Left renal pelvis (tissue), 4 donors: ENCODE data around the gene SEMA5B. TPM values are rescaled to one million over a fixed set of nuclear protein-coding genes. Genes with fewer than 3 reads are reported as not detected.

Experiments used
- DNase-seq, 4 donors: peaks; one replicate each; pipeline ENCODE4 v3.0.0-alpha.2; 2013; ENCODE audit warnings: low read depth in 4 of 4, low spot score in 3 of 4
- polyA plus RNA-seq, 4 donors: library from polyadenylated mRNA; unstranded; fragments of 120-200 nt; gene quantifications; one replicate each; pipeline ENCODE4 v1.2.1, GENCODE V29; 2013; ENCODE audit not compliant: insufficient read length in 4 of 4

SEMA5B gene
- polyA plus RNA-seq, 4 donors, result 20.2 to 29.4 (median 25.0) TPM

DNA sequence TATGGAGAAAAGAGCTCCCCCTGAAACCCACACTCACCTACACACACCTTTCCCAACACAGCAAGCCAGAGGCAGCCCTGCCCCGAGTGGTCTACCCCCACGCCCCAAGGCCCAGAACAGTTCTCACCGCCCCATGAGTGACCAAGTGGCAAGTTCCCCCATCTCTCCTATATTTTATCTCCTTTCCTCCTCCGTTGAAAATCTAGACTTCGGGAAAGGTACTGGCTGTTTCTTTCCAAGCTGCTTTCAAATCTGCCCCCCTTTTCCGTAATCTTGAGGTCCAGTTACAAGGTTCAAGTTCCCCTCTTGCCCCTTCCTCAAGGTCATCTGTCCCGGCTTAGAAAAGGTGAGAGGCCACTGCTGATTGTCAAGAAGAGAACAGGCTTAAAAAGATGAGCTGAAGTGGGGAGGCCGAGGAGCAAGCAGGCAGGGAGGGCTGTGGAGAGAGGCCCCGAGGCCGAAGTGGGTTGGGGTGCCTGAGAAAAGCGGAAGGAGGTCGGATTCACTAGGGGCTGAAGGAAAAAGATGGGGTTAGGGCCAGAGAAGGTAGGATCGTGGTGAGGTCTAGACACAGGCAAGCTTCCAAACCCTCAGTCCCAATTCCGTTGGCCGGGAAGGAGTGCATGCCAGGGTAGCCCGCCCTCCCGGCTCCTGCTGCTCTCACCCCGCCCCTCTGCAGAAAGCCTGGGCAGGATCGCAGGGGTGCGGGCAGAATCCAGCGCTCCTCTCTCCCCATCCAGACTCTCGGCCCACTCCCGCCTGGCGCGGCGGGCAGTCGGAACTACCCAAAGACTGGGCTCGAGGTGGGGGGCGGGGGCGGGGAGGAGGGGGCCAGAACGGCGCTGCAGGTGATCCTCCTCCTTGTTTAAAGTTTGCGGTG lies 1.7 kb downstream of the SEMA5B start:
- DNase-seq, result peak in 1 of 4 donors; percentile 24

DNA sequence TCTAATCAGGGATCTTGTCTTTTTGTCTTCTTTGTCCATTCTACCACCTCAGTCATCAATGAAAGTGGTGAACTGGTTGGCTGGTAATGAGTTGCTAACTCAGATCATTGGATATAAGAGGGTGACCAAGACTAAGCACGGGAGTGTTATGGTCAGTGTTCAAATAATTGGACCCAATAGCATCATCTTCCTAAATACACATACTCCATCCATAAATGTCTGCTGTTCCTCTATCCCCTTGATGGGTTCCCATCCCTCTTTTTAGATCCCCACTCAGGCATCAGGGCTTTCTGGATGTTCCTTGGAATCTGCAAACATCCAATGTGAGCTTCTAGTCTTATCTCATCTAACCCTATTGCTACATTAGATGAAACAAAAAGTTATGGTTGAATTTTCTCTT lies 3.5 kb downstream of the SEMA5B start:
- DNase-seq, result no peak

GRCh38 chr3:123021996-123022510 lies 5.5 kb downstream of the SEMA5B start:
- DNase-seq, result peak in 1 of 4 donors; percentile 26

GRCh38 chr3:123021388-123021787 lies 6.2 kb downstream of the SEMA5B start:
- no peak for DNase-seq

- no peak for DNase-seq
Observed at GRCh38 chr3:123020709-123021108, 6.9 kb downstream of the SEMA5B start.

- DNase-seq, result no peak
Observed at GRCh38 chr3:123019591-123019990, 8.0 kb downstream of the SEMA5B start.

GRCh38 chr3:123019161-123019560 lies 8.4 kb downstream of the SEMA5B start:
- DNase-seq, result no peak

GRCh38 chr3:123018683-123019082 lies 8.9 kb downstream of the SEMA5B start:
- DNase-seq, result no peak

- no peak for DNase-seq
Observed at GRCh38 chr3:123015596-123015995, 12.0 kb downstream of the SEMA5B start.

DNA sequence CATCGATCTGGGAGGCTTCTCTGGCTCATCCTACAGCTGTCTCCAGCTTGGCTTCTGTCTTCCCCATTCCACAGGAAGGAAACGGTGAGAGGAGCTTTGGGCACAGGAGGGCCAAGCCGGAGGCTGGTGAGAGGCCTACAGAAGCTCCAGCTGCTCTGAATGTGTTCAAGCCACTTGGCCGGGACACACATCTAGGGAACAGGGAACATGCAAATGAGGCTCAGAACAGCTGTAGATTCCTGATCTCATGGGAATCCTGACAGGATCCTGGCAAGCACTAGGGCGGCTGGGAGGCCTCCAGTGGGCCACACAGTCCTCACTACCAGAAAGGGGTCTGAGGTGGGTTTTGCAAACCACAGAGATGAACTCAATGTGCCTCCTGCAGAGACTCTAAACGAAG lies 13.7 kb downstream of the SEMA5B start:
- no peak for DNase-seq

DNA sequence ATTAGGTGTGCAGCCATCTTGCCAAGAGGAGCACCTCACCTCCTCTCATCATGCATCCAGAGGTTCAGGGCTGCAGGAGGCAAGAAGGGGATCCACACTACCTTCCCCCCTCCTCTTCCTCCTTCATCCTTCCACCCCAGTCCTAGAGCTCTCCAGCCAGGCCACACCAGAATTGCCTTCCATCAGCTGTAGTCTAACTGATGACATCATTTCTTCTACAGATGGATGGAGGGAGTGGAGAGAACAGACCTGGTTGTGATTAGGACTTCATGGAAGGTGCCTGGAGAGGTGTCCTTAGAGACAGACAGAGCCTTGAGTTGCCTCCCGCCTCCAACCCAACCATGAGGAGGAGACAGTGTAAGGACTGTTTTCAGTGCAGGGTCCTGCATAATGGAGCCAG lies 14.9 kb downstream of the SEMA5B start:
- no peak for DNase-seq

DNA sequence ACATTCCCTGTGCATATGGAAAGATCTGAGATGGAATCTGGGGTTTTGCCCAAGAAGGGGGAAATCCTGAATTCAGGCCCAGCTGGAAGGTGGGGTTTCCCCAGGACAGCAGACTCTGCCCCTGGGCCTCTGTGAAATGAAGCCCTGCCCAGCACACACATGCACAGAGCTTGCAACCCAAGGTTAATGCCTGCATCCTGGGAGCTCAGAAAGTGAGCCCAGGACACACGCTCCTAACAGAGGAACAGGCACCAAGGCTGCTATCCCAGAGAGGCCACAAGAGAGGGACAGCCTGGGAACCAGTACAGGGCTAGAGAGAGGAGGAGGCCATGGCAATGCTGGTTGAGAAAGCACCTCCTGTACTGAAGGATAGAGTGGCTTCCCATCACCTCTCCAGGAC lies 16.1 kb downstream of the SEMA5B start:
- no peak for DNase-seq

DNA sequence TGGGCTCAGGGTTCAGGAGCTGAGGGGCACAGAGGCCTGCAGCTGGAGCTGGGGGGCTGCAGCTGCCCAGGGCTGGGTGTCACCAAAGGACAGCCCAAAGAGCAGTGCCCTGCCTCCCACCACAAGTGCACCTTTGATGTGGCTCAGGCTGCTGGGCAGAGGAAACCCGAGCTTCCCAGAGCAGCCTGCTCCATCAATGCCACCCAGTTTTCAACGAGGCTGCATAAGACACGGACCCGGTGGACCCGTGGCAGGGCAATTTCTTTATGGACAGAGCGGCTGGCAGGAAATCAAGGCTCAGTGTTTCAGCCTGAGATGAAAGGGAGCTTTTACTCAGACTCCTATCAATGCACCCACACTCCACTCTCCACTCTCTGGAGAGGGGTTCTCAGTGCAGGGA lies 18.7 kb downstream of the SEMA5B start:
- DNase-seq, result no peak

DNA sequence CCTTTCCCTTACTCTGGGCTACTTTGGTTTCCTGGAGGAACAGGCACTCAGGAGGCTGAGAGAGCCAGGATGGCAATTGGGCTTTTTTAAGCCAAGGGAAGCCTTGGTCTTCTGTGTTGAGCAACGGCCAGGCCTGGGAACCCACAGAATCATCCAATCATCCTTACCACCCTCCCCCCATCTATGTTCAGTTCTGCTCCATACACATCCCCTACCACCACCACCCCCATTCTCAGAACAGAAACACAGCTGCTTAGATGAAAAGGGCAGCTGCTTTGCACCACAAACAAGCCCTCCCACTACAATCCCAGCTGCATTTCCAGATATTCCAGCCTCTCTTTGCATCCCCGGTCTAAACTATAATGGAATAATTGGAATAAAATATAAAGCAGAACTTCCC lies 21.0 kb downstream of the SEMA5B start:
- no peak for DNase-seq

GRCh38 chr3:123005291-123005690 lies 22.3 kb downstream of the SEMA5B start:
- DNase-seq, result no peak

DNA sequence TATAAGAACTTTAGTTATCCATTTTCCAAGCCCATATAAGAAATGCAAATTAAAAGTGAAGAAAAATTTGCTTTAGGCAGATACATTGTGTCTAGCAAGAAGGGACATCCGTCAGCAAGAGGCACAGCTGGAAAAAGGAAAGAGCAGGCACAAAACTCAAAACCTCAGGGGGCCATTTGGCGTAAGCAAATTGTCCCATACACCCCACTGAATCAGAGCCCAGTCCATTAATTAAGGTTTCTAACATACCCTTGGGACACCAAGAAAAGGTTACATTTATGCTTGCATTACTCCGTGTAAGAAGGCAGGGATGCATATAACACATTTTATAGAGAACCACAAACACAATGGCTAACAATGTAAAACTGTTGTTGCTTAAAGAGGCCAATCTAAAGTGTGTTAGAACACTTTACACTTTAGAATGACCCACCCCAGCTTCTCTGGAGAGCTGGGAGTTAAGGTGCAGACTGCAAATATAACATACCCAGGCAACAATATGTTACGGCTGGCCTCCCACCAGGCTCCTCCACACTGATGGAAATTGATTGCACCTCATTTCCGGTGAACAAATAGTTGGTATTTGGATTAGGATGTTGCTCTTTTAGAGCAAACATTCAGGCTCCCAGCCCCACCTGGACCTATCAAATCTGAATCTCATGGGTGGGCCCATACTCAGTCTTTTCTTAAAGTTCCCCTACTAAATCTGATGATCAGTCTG lies 23.2 kb downstream of the SEMA5B start:
- no peak for DNase-seq

- no peak for DNase-seq
Observed at GRCh38 chr3:123002749-123003497, 24.6 kb downstream of the SEMA5B start.

GRCh38 chr3:123002100-123002748 lies 25.3 kb downstream of the SEMA5B start:
- no peak for DNase-seq

GRCh38 chr3:122998856-122999255 lies 28.7 kb downstream of the SEMA5B start:
- DNase-seq, result no peak

DNA sequence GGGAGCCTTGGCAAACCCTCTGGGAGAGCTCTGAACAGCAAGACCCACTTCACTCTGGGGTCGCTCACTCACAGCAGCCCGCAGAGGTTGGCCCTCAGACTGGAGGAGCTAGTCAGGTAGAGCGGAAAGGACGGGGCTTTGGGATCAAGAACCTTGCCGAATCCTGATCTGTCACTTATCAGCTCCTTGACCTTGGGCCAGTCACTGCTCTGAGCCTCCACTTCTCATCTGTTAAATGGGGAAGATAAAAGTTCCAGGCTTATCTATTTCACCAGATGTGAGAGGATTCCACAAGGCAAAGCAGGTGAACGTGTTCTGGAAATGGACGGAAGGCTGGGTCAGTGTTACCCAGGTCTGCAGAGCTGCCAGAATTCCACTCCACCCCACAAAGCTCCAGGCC lies 29.4 kb downstream of the SEMA5B start:
- no peak for DNase-seq
